ENCODE measurements around the gene PRR5L.

- no peak for TF ChIP-seq CTCF (IDR thresholded peaks at IDR 0.05)
- TF ChIP-seq ZFX (IDR thresholded peaks at IDR 0.05; ENCODE audit: borderline replicate concordance), result no peak
Observed at GRCh38 chr11:36247493-36247892, 48.6 kb upstream of the PRR5L start.

Measured in 22Rv1 (cell line).